ENCODE results near the gene DHRSX.
"Not testable (repeated sequence)": the region's sequence is repeated elsewhere in the genome, so short reads cannot be mapped to it uniquely, and the experiment has no call there.

DHRSX gene

DNA sequence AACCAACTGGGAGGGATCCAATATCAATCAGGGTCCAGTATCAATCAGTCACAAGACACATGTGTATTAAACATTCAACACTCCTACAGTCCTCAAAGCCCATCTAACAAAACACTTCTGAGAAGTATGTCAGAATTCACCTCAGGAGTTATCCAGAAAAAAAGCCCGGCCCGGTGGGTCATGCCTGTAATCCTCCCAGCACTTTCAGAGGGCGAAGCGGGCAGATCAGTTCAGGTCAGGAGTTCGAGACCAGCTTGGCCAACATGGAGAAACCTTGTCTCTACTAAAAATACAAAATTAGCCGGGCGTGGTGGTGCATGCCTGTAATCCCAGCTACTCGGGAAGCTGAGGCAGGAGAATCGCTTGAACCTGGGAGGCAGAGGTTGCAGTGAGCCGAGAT, 229.2 kb downstream of the DHRSX start:
- H3K4me1 ChIP-seq (ENCODE audit: control insufficient read depth, insufficient read depth, low read length); H3K9ac ChIP-seq (ENCODE audit: low read length); H3K9me3 ChIP-seq (ENCODE audit: control insufficient read depth, insufficient read depth, low read depth, low read length); H3K27me3 ChIP-seq (ENCODE audit: control insufficient read depth, insufficient read depth, low read length); H3K36me3 ChIP-seq (ENCODE audit: control insufficient read depth, insufficient read depth, low read length); H3K27ac ChIP-seq (ENCODE audit: low read depth, low read length); H3K4me3 ChIP-seq (ENCODE audit: low read depth, low read length): not testable (repeated sequence)

DNA sequence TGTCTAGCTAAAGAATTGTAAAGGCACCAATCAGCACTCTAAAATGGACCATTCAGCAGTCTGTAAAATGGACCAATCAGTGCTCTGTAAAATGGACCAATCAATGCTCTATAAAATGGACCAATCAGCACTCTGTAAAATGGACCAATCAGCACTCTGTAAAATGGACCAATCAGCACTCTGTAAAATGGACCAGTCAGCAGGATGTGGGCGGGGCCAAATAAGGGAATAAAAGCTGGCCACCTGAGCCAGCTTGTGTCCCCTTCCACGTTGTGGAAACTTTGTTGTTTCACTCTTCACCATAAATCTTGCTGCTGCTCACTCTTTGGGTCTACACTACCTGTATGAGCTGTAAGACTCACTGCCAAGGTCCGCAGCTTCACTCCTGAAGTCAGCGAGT, 230.0 kb downstream of the DHRSX start:
- H3K27me3 ChIP-seq (ENCODE audit: control insufficient read depth, insufficient read depth, low read length); H3K4me3 ChIP-seq (ENCODE audit: low read depth, low read length); H3K9ac ChIP-seq (ENCODE audit: low read length); H3K27ac ChIP-seq (ENCODE audit: low read depth, low read length); H3K4me1 ChIP-seq (ENCODE audit: control insufficient read depth, insufficient read depth, low read length); H3K9me3 ChIP-seq (ENCODE audit: control insufficient read depth, insufficient read depth, low read depth, low read length): not testable (repeated sequence)
- peaks cover 11% of the 10 kb centered on the region for H3K36me3 ChIP-seq (ENCODE audit: control insufficient read depth, insufficient read depth, low read length)

DNA sequence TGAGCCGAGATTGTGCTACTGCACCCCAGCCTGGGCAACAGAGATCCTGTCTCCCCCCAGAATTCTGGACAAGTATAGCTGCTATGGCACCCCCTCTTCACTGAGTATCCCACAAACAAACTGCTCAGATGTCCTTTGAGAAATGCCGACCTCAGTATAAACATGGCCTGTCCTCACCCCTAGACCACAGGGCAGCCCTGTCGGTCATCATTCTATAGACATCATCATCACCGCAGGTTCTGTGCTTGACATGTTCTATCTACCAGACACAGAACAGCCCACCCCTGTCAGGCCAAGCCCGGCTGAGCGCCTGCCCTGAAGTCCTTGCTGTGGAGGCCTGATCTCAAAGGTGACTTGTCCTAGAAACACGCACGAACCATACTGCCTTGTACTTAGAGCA, 232.9 kb downstream of the DHRSX start:
- no peak overlapping the region for H3K4me3 ChIP-seq (ENCODE audit: low read depth, low read length)

DNA sequence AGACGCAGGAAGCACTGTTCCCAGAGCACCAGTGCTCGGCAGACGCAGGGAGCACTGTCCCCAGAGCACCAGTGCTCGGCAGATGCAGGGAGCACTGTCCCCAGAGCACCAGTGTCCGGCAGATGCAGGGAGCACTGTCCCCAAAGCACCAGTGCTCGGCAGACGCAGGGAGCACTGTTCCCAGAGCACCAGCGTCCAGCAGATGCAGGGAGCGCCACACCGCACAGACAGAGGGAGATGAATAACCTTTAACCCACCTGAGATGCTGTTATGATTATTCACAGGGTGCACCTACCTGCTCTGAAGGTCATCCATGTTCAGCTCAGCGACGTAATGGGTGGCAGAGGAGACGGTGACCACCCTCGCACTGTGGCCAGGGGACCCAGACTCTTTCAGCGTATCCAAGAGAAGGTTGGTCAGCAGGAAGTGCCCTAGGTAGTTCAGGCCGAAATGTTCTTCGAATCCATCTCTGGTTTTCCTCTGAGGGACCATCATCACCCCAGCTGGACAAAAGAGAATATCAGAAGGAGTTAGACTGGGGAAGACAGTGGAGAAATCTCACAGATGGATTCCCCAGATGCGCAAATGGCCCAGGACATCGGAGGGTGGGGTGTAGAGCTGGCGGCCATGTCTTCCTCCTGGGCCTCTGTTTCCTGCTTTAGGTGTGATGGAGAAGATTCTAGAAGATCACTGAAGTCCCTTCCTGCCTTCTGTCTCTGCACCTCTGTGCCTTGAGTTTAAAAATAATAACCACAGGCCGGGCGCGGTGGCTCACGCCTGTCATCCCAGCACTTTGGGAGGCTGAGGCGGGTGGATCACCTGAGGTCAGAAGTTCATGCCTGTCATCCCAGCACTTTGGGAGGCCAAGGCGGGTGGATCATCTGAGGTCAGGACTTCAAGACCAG, 234.1 kb downstream of the DHRSX start:
- H3K27ac ChIP-seq (ENCODE audit: low read depth, low read length): no peak overlapping the region
- peaks cover 13% of the 10 kb centered on the region; the same call in 1 of the 2 replicates for H3K4me1 ChIP-seq (ENCODE audit: control insufficient read depth, insufficient read depth, low read length)
- no peaks in the 10 kb centered on the region for H3K27me3 ChIP-seq (ENCODE audit: control insufficient read depth, insufficient read depth, low read length)
- H3K4me3 ChIP-seq (ENCODE audit: low read depth, low read length): no peak overlapping the region
- H3K9ac ChIP-seq (ENCODE audit: low read length): no peak overlapping the region
- H3K36me3 ChIP-seq (ENCODE audit: control insufficient read depth, insufficient read depth, low read length): peaks cover 16% of the 10 kb centered on the region
- no peaks in the 10 kb centered on the region for H3K9me3 ChIP-seq (ENCODE audit: control insufficient read depth, insufficient read depth, low read depth, low read length)

More for the DNA sequence above, 232.9 kb downstream of the DHRSX start:
- Histone ChIP-seq H3K4me1 (ENCODE audit: control insufficient read depth, insufficient read depth, low read length) (peaks cover 12% of the 10 kb centered on the region), H3K9ac (ENCODE audit: low read length) (no peak overlapping the region), H3K9me3 (ENCODE audit: control insufficient read depth, insufficient read depth, low read depth, low read length) (no peaks in the 10 kb centered on the region), H3K27ac (ENCODE audit: low read depth, low read length) (no peak overlapping the region), H3K36me3 (ENCODE audit: control insufficient read depth, insufficient read depth, low read length) (peaks cover 16% of the 10 kb centered on the region), H3K27me3 (ENCODE audit: control insufficient read depth, insufficient read depth, low read length) (no peaks in the 10 kb centered on the region)

DNA sequence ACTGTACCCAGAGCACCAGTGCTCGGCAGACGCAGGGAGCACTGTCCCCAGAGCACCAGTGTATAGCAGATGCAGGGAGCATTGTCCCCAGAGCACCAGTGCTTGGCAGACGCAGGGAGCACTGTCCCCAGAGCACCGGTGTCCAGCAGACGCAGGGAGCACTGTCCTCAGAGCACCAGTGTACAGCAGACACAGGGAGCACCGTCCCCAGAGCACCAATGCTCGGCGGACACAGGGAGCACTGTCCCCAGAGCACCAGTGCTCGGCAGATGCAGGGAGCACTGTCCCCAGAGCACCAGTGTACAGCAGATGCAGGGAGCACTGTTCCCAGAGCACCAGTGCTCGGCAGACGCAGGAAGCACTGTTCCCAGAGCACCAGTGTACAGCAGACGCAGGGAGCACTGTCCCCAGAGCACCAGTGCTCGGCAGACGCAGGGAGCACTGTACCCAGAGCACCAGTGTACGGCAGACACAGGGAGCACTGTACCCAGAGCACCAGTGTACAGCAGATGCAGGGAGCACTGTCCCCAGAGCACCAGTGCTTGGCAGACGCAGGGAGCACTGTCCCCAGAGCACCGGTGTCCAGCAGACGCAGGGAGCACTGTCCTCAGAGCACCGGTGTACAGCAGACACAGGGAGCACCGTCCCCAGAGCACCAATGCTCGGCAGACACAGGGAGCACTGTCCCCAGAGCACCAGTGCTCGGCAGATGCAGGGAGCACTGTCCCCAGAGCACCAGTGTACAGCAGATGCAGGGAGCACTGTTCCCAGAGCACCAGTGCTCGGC, 234.9 kb downstream of the DHRSX start:
- not testable (repeated sequence) for H3K9ac ChIP-seq (ENCODE audit: low read length); H3K4me3 ChIP-seq (ENCODE audit: low read depth, low read length); H3K27ac ChIP-seq (ENCODE audit: low read depth, low read length); H3K9me3 ChIP-seq (ENCODE audit: control insufficient read depth, insufficient read depth, low read depth, low read length); H3K27me3 ChIP-seq (ENCODE audit: control insufficient read depth, insufficient read depth, low read length)
- Histone ChIP-seq H3K4me1 (ENCODE audit: control insufficient read depth, insufficient read depth, low read length) (peaks cover 13% of the 10 kb centered on the region; the same call in 1 of the 2 replicates), H3K36me3 (ENCODE audit: control insufficient read depth, insufficient read depth, low read length) (peaks cover 16% of the 10 kb centered on the region)

DNA sequence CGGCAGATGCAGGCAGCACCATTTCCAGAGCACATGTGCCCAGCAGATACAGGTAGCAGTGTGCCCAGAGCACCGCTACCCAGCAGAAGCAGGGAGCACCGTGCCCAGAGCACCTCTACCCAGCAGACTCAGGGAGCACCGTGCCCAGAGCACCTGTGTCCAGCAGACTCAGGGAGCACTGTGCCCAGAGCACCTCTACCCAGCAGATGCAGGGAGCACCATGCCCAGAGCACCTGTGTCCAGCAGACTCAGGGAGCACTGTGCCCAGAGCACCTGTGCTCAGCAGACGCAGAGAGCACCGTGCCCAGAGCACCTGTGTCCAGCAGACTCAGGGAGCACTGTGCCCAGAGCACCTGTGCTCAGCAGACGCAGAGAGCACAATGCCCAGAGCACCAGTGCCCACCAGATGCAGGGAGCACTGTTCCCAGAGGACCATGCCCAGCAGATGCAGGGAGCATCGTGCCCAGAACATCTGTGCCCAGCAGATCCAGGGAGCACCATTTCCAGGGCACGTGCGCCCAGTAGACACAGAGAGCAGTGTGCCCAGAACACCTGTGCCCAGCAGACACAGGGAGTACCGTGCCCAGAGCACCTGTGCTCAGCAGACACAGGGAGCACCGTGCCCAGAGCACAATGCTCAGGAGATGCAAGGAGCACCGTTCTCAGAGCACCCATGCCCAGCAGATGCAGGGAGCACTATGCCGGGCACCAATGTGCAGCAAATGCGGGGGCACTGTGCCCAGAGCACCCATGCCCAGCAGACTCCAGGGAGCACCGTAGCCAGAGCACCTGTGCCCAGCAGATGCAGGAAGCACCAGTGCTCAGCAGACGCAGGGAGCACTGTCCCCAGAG, 236.4 kb downstream of the DHRSX start:
- no peaks in the 10 kb centered on the region for H3K27me3 ChIP-seq (ENCODE audit: control insufficient read depth, insufficient read depth, low read length)
- H3K27ac ChIP-seq (ENCODE audit: low read depth, low read length): no peak overlapping the region
- H3K9me3 ChIP-seq (ENCODE audit: control insufficient read depth, insufficient read depth, low read depth, low read length): no peaks in the 10 kb centered on the region
- H3K9ac ChIP-seq (ENCODE audit: low read length): no peak overlapping the region
- H3K36me3 ChIP-seq (ENCODE audit: control insufficient read depth, insufficient read depth, low read length): peaks cover 16% of the 10 kb centered on the region
- peaks cover 13% of the 10 kb centered on the region; the same call in 1 of the 2 replicates for H3K4me1 ChIP-seq (ENCODE audit: control insufficient read depth, insufficient read depth, low read length)
- H3K4me3 ChIP-seq (ENCODE audit: low read depth, low read length): no peak overlapping the region

DNA sequence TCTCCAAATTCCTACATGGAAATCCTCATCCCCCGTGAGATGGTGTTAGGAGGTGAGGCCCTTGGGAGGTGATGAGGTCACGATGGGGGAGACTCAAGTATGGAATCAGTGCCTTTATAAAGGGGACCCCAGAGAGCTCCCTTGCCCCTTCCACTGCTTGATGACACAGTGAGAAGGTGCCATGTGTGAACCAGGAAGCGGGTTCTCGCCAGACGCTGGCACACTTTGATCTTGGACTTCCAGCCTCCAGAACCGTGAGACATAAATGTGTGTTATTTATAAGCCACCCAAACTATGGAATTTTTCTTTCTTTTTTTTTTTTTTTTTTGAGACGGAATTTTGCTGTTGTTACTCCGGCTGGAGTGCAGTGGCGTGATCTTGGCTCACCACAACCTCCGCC, 237.6 kb downstream of the DHRSX start:
- Histone ChIP-seq H3K4me1 (ENCODE audit: control insufficient read depth, insufficient read depth, low read length) (peaks cover 13% of the 10 kb centered on the region; the same call in 1 of the 2 replicates), H3K4me3 (ENCODE audit: low read depth, low read length) (no peak overlapping the region), H3K9ac (ENCODE audit: low read length) (no peak overlapping the region), H3K36me3 (ENCODE audit: control insufficient read depth, insufficient read depth, low read length) (peaks cover 16% of the 10 kb centered on the region), H3K9me3 (ENCODE audit: control insufficient read depth, insufficient read depth, low read depth, low read length) (no peaks in the 10 kb centered on the region), H3K27me3 (ENCODE audit: control insufficient read depth, insufficient read depth, low read length) (no peaks in the 10 kb centered on the region), H3K27ac (ENCODE audit: low read depth, low read length) (no peak overlapping the region)

DNA sequence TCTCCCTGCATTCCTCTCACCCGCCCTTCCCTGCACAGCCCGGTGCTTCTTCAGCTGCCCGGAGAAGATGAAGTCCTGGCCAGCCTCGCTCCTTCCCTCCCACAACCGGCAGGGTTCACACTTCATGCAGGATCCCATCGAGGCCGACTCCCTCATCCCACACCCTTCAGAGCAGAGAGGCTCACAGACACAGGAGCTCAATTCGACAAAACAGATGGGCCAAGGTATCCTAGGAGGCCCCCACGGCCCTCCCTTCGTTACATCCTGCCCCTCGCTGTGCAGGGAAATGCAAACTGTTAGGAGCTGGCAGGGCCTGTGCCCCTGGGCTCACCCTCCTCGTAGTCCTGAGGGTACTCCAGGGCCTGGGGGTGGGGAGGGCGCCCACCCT, 238.1 kb downstream of the DHRSX start:
- no peak overlapping the region for H3K4me3 ChIP-seq (ENCODE audit: low read depth, low read length)
- no peaks in the 10 kb centered on the region for H3K27me3 ChIP-seq (ENCODE audit: control insufficient read depth, insufficient read depth, low read length)
- H3K9me3 ChIP-seq (ENCODE audit: control insufficient read depth, insufficient read depth, low read depth, low read length): no peaks in the 10 kb centered on the region
- H3K9ac ChIP-seq (ENCODE audit: low read length): no peak overlapping the region
- peaks cover 16% of the 10 kb centered on the region for H3K36me3 ChIP-seq (ENCODE audit: control insufficient read depth, insufficient read depth, low read length)
- no peak overlapping the region for H3K27ac ChIP-seq (ENCODE audit: low read depth, low read length)
- H3K4me1 ChIP-seq (ENCODE audit: control insufficient read depth, insufficient read depth, low read length): peaks cover 13% of the 10 kb centered on the region; the same call in 1 of the 2 replicates

DNA sequence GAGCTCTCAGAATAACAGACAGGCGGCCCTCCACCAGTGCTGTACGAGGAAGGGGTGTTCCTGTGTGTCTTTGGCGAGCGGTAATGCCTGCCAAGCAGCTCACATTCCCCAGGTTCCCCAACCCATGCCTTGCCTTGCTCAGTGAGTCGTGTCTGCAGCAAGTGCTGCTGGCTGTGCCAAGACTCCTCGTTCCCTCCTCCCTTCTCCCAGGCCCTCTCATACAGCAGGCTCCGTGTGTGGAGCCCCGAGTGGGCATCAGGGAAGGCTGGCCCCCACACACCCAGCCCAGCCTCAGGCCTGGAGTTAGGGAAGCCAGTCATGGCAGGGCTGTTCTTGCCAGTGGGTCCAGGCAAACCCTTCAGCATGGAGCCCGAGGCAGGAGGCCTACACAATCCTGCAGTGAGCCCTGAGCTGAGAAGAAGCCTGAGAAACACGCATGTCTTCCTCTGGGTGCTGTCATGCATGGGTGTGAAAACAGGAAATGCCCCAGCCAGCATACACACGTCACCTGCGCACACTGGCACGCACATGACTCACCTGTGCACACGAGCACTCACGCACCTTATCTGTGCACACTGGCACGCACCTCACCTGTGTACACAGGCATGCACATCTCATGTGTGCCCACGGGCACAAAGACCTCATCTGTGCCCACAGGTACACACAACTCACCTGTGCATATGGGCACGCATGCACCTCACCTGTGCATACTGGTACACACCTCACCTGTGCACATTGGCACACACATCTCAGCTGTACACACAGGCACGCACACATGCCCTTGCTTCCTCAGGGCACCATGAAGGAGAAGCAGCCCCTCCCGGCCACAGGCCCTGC, 238.7 kb downstream of the DHRSX start:
- Histone ChIP-seq H3K4me3 (ENCODE audit: low read depth, low read length) (no peak overlapping the region), H3K27me3 (ENCODE audit: control insufficient read depth, insufficient read depth, low read length) (no peaks in the 10 kb centered on the region), H3K4me1 (ENCODE audit: control insufficient read depth, insufficient read depth, low read length) (peaks cover 13% of the 10 kb centered on the region; the same call in 1 of the 2 replicates), H3K36me3 (ENCODE audit: control insufficient read depth, insufficient read depth, low read length) (peaks cover 16% of the 10 kb centered on the region), H3K9me3 (ENCODE audit: control insufficient read depth, insufficient read depth, low read depth, low read length) (no peaks in the 10 kb centered on the region), H3K27ac (ENCODE audit: low read depth, low read length) (no peak overlapping the region), H3K9ac (ENCODE audit: low read length) (no peak overlapping the region)

Data from HUES6 (cell line).